NCI-H2227 treated with DMSO at 0.1 percent for 48 hours (cell line): ENCODE data around the gene GSE1.
A peak's percentile ranks its signal among the peaks of the same experiment; 100 is the strongest.

ENCODE experiments used
- DNase-seq: peaks from one replicate; lab custom pipeline; 2025; lab: John Stamatoyannopoulos, UW

The GSE1 gene

DNA sequence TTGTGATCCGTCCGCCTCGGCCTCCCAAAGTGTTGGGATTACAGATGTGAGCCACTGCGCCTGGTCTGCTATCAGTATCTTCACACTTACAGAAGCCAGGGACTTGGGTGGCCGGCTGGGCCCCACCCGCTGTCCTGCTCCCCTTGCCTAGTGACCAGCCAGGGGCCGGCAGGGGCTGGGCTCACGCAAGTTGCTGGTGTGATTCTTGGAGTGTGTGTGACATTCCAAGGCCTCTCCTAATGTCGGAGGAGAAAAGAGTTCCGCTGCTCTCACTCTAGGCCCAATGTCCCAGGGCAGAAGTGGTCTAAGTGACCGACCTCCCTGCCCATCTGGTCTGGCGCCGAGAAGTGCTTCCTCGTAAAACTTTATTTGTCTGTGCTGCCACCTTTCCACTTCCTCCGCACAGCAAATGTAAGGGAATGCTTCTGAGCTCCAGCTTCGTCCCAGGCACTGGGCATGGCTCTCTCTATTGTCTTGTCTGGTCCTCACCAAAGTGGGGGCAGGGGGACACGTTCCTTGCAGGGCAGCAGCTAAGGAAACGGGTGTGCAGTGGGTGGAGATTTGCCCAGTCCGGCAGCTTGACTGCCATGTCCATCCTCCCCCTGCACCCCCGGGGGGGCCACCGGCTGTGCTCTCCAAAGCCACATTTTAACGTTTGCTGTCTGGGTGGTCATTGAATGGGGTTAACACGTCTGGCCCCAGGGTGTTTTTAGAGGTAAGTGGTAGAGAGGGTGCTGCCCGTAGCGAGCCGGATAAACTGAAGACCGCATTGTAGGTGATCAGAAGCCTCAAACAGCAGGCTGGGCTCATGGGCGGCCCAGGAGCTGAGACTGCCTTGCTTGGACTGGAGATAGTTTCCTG is 7.8 kb upstream of the GSE1 start:
- DNase-seq = no peak

DNA sequence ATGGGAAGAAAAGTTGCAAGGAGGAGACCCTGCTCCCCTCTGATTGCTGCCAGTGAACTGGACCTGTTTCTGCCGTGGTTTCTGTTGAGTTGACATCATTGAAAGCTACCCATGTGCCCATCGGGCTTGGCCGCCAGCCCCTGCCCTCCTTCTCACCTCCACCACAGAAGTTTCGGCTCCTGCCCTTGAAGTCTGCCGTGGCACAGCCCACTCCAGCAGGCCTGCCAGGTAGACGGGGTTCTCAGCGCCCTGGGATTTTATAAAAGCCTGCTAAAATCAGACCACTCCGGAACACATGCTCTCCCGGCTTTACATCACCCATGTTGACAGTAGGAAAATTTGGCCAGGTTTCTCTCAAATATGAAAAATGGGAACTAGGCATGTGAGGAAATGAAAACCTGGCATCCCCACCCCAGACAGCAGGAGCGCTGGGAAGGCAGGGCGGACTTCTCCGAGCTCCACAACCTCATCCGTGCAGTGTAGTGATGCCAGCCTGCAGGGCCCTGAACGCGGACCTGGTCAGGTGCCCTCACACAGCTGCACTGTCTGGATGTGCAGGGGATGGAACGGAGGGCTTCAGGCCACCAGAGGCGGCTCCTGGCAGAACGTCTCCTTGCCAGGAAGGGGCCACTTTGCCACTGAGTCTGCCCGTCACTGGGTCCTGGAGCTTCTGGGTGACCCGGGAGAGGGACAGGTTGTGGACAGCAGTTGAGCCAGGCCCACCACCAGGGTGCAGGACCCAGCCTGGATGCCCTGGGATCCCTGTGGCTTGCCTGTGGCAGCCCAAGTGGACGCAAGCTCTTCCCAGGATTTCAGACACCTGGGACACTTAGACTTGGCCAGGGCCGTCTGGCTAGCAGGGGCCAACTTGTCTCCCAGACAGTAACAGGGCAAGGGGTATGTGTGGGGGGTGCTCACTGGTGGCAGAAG is 6.9 kb upstream of the GSE1 start:
- DNase-seq = no peak

DNA sequence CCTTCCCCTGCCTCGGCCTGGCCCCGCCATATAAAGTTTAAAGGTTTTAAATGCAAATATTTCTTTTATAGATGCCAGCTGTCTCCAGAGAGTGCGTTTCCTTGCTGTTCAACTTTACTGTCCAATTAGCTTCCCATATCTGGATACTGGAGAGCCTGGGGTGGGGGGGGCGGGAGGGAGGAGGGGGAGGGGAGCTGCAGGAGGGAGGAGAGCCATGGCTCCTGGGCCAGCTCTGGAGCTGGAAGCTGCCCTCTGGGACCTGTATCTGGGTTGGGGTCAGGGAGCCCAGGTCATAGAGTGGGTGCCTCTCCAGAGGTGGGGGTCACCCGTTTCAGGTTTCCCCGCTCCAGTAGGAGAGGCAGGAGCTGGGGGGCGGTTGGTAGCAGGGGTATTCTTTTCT is 6.2 kb upstream of the GSE1 start:
- DNase-seq = no peak

DNA sequence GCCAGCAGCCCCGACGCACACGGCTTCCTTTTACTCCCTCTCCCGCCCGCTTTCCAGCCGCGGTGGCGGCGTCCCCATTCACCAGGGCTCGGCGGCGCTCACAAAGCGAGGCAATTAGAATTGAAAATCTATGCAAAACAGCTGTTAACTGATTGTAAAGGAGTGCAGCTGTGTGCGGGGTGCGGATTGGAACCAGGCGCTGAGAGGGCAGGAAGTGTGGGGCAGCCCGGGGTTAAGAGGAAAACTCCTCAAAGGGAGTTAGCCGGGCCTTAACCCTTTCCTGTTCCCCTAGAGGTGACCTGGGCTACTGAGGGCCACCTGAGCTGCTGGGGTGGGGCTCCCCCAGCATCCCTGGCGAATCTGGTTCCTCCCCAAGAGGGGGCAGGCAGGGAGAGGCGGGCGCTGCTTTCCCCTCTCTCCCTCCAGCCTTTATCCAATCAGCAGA is 5.8 kb upstream of the GSE1 start:
- no peak for DNase-seq

DNA sequence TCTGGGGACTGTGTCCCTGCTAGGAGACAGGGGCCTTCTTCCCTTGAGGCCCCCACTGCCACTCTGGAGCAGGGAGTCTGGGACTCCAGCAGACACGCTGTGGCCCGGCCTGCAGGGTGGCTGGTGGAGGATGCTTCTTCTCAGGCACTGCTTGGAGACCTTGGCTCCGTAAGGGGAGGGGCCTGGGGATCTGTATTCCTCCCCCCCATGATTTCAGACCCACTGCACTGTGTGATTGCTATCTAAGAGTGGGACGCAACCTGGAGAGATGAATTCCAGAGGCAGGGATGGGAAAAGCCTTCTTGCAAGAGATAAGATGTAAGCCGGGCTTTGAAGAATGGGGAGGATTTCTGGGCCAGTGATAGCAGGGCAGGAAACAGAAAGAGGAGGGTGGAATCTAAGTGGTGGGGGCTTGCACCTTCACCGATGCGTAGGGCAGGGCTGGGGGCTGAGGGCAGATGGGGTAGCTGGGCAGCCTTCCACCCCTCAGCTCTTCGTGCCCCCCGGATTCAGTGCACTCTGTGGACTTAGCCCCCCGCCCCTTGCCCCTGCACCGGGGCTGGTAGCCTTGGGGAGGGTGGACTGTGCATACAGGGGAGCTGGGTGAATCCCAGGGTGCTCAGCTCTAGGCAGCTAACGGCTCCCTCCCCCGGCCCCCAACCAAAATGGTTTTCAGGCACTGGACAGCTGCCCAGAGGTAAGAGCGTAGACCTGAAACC is 5.2 kb upstream of the GSE1 start:
- no peak for DNase-seq

DNA sequence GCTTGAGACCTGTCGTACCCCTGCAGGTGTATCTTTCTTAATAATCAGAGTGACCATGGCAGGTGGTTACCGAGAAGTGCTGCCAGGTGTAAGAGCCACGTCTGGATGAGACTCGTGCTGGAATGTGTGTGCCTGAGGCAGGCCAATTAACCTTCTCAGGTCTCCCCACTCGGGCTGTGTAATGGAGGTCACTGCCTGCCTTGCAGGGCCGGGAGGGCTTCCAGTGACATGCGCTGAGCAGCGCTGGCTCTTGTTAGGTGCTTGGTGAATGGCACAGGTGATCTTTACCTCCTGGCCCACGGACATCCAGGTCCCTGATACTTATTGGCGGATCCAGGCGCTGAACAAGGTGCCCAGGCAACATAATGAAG is 4.6 kb upstream of the GSE1 start:
- no peak for DNase-seq

DNA sequence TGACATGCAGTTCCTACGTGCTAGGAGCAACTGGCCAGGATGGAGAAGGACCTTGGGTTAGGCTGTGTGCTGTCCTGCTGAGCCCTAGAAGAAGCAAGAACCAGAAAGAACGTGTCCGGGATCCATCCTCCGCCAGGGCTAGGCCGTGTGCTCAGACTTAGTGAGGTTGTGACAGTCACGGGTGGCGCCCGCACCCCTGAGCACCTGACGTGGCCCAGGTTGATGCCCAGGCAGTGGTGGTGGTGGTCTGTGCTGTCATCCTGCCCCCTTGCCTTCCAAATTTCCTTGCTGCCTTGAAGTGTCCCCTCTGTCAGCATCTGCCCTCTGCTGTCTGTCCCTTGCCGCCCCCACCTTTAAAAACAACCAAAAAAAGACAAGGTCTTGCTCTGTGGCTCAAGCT is 4.2 kb upstream of the GSE1 start:
- no peak for DNase-seq

DNA sequence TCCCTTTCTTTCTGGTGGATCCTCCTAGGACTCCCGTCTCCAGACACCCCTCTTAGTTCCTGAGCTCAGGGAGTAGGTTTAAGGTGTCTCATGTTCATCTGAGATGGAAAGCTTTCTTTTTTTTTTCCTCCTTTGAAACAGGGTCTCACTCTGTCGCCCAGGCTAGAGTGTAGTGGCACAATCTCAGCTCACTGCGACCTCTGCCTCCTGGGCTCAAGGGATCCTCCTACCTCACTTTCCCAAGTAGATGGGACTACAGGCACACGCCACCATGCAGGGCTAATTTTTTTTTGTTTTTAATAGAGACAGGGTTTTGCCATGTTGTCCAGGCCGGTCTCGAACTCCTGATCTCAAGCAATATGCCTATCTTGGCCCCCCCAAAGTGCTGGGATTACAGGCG is 3.6 kb upstream of the GSE1 start:
- no peak for DNase-seq

DNA sequence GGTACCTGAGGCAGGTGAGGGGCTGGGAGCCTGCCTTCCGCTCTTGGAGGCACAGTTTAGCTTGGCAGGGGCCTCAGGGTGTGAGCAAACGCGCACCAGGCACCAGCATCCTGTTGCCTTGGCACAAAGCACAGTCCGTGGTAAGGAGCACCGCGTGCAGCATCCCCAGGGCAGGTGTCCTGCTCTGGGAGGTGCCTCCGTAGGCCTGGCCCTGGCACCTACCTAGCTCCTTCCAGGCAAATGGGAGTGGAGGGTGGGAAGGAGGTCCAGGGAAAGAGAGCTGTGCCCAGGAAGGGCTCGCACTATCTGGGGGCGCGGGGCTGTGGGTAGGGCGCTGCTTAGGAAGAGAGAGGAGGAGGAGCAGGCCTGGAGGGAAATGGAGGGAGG is 3.1 kb upstream of the GSE1 start:
- no peak for DNase-seq

DNA sequence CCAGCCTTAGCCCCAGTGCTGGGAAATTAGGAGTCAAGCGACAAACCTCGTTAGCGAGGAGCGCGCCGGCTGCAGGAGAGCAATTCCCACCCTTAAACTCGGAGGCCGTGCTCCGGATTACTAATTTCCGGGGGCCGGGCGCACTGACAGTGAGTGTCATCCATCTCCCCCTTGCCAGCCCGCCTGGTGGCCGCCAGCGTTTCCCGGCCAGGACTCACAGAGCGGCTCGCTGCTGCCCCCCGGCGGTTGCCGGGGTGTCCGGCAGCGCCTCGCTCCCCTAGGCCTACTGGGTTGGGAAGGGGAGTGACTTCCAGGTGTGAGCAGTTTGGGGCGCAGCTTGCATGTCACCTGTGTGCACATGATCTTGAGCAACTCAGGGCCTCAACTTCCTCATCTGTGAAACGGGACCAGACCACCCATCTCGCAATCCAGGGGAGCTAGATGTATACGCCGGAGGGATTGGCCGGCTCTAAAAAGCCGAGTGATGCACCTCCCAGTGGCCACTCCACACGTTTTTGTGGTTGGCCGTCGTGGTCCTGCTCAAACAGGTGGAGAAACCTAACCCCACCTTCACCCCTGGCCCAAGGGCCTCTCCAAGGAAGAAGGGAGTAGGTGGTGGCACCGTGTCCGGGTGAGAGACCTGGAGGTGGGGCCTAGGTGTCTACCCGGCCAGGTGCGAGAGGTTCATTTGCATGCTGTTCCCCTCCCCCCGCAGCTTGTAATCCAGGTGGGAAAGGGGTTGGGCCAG is 2.5 kb upstream of the GSE1 start:
- DNase-seq = peak; percentile 69

DNA sequence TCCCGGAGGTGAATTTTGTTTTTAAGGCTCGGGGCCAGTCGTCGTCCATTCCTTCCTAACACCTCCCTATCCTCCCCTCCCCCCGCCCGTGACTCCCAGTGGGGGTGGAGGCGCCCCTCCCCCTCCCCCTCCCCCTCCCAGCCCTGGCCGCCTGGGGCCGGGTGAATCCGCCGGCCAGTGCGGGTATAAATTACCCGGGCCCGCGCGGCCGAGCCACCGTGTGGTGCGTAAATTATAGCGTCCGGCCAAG is 2.0 kb upstream of the GSE1 start:
- no peak for DNase-seq

DNA sequence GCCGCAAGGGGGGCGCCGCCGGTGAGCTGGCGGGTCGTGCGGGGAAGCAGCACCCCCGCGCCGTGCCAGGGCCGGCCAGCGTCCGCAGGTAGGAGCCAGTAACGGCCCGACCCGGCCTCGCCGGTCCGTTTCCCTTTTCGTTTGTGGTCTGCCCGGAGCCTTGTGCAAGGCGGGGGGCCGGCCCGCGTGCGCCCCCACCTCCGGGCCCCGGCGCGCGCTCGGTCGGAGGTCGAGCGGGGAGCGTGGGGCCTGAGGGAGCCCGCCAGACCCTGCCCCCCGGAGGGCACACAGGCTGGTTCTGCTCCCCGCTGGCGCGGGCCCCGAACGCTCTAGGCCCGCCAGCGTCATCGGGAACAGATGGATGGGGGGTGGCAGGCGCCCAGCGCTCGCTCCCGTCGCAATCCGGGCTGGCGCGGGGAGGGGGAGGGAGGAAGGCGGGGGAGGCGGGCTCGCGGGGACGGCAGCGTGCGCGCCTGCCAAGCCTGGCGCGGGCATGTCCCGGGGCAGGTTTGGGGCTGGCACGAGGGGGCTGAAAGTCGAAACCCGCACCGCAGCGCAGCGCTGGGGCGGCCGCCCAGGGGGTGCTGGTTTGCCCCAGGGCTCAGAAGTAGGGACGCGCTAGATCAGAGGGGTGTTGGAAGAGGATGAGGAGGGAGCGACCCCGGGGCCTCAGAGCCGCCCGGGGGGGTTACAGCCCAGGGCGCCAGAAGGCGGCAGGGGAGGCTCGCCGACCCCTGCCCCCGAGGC is 1.5 kb upstream of the GSE1 start:
- DNase-seq = peak; percentile 49

DNA sequence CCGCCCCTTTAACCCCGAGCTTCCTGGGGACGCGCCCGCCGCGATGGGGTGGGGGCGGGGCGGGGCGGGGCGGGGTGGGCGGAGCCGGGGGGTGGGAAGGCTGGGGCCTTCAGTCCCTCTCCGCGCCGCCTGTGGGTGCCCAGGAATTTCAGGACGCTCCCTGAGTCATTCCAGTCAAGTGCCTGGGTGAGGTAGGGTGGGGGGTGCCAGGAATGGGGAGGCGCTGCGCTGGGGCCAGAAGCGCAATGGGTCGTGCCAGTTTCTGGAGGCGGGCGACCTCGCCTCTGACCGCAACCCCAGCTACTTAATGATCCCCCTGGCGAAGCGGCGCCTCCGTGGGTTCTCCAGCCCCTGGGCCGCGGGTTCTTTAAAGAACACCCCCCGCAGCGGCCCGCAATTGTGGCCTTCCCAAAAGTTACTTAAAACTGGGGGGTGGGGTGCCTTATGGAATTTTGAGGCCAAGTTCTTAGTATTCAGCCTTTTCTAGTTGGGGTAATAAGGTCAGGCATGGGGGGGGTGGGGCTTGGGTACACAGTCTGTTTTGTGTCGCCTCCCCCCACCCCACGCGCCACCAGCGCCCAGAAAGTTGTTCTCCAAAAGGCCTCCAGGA is 826 bp upstream of the GSE1 start:
- DNase-seq = no peak

DNA sequence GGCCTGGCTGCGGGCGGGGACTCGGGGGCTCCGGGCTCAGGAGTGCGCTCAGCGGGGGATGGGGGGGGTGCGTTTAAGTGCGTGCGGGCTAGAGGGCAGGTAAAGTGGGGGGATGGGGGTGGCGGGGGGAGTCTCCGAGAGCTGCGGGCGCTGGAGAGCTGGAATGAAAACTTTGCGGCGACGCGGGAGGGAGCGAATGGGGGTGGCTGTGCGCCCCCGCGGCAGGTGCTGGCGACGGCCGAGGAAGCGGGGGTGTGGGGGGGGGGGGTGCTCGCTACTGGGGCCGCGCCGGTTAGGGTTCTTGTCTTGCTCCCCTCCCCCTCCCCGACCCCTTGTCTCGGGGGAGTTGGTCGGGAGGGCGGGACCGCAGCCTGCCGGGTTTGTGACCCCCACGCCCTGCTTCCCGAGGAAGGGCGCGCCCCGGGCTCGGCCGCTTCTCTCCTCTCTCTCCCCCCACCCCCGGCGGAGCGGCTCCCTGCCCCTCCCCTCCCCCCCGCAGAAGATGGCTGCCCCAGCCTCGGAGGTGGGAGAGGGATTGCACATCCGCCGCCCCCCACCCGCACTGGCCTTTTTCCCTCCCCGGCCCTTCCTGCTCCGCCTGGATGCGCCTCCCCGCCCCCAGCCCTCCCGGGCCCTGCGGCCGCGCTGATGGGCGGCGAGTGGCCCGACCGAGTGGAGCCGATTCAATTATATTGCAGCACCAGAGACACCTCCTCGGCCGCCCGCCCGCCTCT is 649 bp downstream of the GSE1 start:
- peak; percentile 55 for DNase-seq

DNA sequence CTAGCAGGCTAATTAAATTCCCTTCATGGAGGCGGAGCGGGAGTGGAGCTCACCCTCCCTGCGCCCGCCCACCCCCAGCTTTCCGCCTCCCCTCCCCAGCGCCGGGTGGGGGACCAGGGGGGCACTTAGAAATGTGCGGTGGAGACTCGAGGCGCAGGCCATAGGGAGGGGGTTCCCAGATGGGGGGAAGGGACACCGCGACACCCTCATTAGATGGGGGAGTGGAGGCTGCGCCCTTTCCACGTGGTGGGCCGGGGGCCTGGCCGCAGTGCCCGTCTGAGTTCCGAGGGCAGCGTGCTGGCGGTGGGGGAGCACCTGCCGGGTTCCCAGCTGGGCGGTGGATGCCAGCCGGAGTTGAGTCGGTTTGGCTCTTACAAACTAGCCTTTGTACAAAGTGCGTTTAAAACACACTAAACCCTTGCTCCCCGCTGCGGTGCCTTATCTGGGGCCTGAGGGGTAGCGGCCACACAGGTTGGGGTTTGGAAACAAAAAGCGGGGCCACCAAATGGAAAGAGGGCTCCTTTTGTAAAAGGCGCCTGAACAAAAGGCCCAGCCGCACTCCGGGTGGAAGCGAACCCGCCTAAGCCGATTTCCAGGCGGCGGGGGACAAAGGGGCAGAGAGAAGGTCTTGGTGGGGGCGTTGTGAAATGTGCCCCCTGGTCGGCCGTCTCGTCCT is 1.4 kb downstream of the GSE1 start:
- DNase-seq = peak; percentile 43

DNA sequence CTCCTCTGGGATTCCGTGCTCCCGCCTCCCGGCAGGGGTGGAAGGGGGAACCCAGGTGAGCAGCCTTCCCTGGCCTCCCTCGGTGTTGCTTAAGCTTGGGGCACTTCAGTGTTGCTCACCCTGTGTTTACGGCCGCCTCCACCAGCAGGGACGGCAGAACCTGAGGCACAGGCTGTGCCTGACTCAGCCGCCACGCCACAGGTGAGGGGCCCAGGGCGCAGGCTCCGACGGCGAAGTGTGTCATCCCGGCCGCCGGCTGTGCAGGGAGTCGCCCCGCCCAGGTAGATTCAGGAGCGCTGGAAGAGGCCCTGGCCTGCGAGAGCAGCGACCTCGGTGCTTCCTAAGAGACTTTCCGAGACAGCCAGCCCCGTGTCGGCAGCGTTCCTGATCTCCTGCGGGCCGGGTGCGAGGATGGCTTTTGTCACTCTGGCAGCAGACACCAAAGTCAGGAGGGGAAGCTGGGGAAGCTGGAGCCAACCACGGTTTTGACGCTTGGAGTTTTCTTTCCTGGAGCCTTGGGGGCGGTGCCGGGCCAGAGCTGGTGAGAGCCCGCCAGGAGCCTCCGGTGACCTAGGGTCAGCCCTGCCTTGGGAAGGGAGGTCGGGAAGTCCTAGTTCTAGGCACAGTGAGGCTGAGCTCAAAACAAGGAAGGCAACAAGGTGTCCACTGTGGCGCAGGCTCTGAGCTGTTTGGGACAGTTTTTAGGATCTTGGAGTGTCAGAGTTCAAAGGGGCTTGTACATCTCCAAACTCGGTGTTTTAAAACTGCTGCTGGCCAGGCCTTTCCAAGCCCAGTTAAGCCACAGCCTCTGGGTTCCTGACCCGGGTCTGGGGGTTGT is 2.1 kb downstream of the GSE1 start:
- no peak for DNase-seq

DNA sequence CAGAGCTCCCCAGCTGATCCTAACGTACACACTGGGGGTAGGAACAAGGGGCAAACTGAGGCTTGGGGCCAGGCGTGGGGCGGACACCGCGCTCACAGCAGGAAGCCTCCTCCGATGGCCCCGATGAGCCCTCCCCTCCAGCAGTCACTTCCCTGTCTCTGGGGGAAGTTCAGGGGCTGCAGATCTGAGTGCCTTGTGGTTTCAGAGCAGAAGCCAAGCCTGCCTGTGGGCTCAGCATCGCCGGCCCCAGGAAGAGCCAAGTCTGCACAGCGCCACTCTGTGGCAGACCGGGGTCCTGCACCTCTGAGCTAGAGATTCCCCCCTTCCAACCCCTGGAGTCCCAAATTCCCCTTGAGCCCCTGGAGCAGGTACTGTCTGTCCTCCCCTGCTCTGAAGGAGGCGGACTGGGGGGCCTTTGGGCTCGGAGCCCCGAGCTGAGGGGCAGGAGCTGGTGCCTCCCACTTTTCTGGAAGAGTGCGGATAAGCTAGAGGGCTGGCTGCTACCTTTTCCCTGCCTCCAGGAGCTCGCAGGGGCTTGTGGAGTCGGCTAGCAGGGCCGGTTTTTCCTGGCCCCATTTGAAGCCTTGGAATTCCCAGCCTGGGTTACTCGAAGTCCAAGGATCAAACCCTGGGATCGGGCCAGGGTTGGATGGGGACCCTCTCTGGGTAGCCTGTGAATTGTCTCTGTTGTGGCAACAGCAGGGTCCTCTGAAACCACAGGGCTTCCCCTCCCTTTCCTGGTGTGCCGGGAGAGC is 2.9 kb downstream of the GSE1 start:
- DNase-seq = peak; percentile 31
